Gastrocnemius medialis (tissue), 4 donors: ENCODE measurements around the gene MAOA.

Experiments
- POLR2A ChIP-seq, 2 donors: fragments of 450-650 bp; IDR thresholded peaks; one replicate each; pipeline ENCODE4 v1.6.1; 2017; ENCODE audit warnings: antibody characterized with exemption in 2 of 2, mild to moderate bottlenecking in 2 of 2, moderate library complexity in 2 of 2
- TF ChIP-seq, protein P1 (sequence below), 5 experiments: fragments of 450-650 bp in 3 of 5; fragments of 200-600 bp in 2 of 5; sonication (generic) in 2 of 5; IDR thresholded peaks in 4 of 5; conservative IDR thresholded peaks in 1 of 5; 1 replicate in 4 of 5; 2 replicates in 1 of 5; pipeline ENCODE4 v1.5.1; 2016 to 2019; ENCODE audit warnings: antibody characterized with exemption in 5 of 5, mild to moderate bottlenecking in 3 of 5, moderate library complexity in 3 of 5

DNA sequence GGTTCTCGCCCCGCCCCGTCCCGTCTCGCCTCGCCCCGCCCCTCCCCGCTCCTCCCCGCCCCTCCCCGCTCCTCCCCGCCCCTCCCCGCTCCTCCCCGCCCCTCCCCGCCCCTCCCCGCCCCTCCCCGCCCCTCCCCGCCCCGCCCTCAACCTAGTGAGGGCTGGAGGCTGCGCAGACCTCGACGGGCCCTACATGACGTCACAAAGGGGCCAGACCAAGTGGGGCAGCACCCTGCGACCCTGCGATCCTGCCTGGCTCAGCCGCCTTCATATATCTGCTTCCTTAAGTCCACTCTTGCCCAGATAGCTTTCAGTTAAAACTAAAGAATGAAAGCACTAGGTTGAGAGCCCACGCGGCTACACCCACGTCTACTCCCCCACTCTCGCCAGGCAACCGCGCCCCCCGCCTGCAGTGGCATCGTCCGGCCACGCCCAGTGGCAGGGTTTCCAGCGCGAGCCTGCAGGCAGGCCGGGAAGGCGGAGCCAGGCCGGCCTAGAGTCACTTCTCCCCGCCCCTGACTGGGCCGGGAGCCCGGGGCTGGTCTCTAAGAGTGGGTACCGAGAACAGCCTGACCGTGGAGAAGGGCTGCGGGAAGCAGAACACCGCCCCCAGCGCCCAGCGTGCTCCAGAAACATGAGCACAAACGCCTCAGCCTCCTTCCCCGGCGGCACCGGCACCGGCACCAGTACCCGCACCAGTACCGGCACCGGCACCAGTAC, 1.5 kb upstream of the MAOA start:
- TF ChIP-seq, protein P1, sequence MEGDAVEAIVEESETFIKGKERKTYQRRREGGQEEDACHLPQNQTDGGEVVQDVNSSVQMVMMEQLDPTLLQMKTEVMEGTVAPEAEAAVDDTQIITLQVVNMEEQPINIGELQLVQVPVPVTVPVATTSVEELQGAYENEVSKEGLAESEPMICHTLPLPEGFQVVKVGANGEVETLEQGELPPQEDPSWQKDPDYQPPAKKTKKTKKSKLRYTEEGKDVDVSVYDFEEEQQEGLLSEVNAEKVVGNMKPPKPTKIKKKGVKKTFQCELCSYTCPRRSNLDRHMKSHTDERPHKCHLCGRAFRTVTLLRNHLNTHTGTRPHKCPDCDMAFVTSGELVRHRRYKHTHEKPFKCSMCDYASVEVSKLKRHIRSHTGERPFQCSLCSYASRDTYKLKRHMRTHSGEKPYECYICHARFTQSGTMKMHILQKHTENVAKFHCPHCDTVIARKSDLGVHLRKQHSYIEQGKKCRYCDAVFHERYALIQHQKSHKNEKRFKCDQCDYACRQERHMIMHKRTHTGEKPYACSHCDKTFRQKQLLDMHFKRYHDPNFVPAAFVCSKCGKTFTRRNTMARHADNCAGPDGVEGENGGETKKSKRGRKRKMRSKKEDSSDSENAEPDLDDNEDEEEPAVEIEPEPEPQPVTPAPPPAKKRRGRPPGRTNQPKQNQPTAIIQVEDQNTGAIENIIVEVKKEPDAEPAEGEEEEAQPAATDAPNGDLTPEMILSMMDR (IDR thresholded peaks at IDR 0.05 in 4 of 5, conservative IDR thresholded peaks at IDR 0.05 in 1 of 5): peak in 3 of 5 experiments; percentile 23 to 34 (median 30)
- peak; percentile 71 to 92 for TF ChIP-seq POLR2A (IDR thresholded peaks at IDR 0.05)
